HEK293 (cell line): ENCODE results near the gene PMEL.

ENCODE experiments used
- KLF10 ChIP-seq: fragments of 450-650 bp; IDR thresholded peaks from 2 replicates; pipeline ENCODE4 v1.5.1; 2018; ENCODE audit warnings: missing biosample characterization, mild to moderate bottlenecking, missing genetic modification characterization
- PRDM1 ChIP-seq: fragments of 450-650 bp; formaldehyde crosslinking; IDR thresholded peaks from 2 replicates; pipeline ENCODE4; 2016; ENCODE audit warnings: missing biosample characterization, missing genetic modification characterization
- SCRT1 ChIP-seq: fragments of 450-650 bp; formaldehyde crosslinking; IDR thresholded peaks from 2 replicates; pipeline ENCODE4 v1.5.1; 2016; ENCODE audit warnings: missing biosample characterization, missing genetic modification characterization, borderline replicate concordance
- SP2 ChIP-seq: fragments of 450-650 bp; formaldehyde crosslinking; IDR thresholded peaks from 2 replicates; pipeline ENCODE4 v1.5.1; 2016; ENCODE audit warnings: missing biosample characterization, missing genetic modification characterization
- ZBTB20 ChIP-seq: fragments of 450-650 bp; formaldehyde crosslinking; IDR thresholded peaks from 2 replicates; pipeline ENCODE4 v1.5.1; 2016; ENCODE audit warnings: missing biosample characterization, missing genetic modification characterization
- ZBTB48 ChIP-seq: fragments of 450-650 bp; formaldehyde crosslinking; IDR thresholded peaks from 2 replicates; pipeline ENCODE4 v1.5.1; 2016; ENCODE audit warnings: missing biosample characterization, missing genetic modification characterization
- ZNF132 ChIP-seq: fragments of 450-650 bp; formaldehyde crosslinking; IDR thresholded peaks from 2 replicates; pipeline ENCODE4 v1.5.1; 2017; ENCODE audit warnings: missing biosample characterization, missing genetic modification characterization, borderline replicate concordance
- ZNF221 ChIP-seq: fragments of 450-650 bp; formaldehyde crosslinking; IDR thresholded peaks from 2 replicates; pipeline ENCODE4 v1.5.1; 2017; ENCODE audit warnings: missing biosample characterization, missing genetic modification characterization, borderline replicate concordance
- ZNF223 ChIP-seq: fragments of 450-650 bp; formaldehyde crosslinking; IDR thresholded peaks from 2 replicates; pipeline ENCODE4 v1.5.1; 2016; ENCODE audit warnings: missing biosample characterization, missing genetic modification characterization
- ZNF302 ChIP-seq: fragments of 450-650 bp; formaldehyde crosslinking; IDR thresholded peaks from 2 replicates; pipeline ENCODE4 v1.5.1; 2016; ENCODE audit warnings: missing biosample characterization, missing genetic modification characterization, low read depth
- ZNF530 ChIP-seq: fragments of 450-650 bp; formaldehyde crosslinking; IDR thresholded peaks from 2 replicates; pipeline ENCODE4 v1.5.1; 2016; ENCODE audit warnings: low read depth, missing biosample characterization, missing genetic modification characterization
- ZNF544 ChIP-seq: fragments of 450-650 bp; formaldehyde crosslinking; IDR thresholded peaks from 2 replicates; pipeline ENCODE4 v1.5.0; 2017; ENCODE audit warnings: missing biosample characterization, missing genetic modification characterization
- ZNF571 ChIP-seq: fragments of 450-650 bp; formaldehyde crosslinking; IDR thresholded peaks from 2 replicates; pipeline ENCODE4 v1.5.0; 2017; ENCODE audit warnings: missing biosample characterization, missing genetic modification characterization
- ZNF585B ChIP-seq: fragments of 450-650 bp; formaldehyde crosslinking; IDR thresholded peaks from 2 replicates; pipeline ENCODE4 v1.5.1; 2016; ENCODE audit warnings: missing biosample characterization, missing genetic modification characterization
- ZNF596 ChIP-seq: fragments of 450-650 bp; IDR thresholded peaks from 2 replicates; pipeline ENCODE4 v1.5.0; 2018; ENCODE audit warnings: missing biosample characterization, mild to moderate bottlenecking, missing genetic modification characterization, moderate library complexity
- ZNF76 ChIP-seq: fragments of 450-650 bp; formaldehyde crosslinking; IDR thresholded peaks from 2 replicates; pipeline ENCODE4; 2016; ENCODE audit warnings: low read depth, missing biosample characterization, missing genetic modification characterization, borderline replicate concordance
- TF ChIP-seq, protein P1 (sequence below): fragments of 450-650 bp; formaldehyde crosslinking; IDR thresholded peaks from 2 replicates; pipeline ENCODE4 v1.5.1; 2016; ENCODE audit warnings: missing biosample characterization, missing genetic modification characterization
- TF ChIP-seq, protein P2 (sequence below): fragments of 450-650 bp; formaldehyde crosslinking; conservative IDR thresholded peaks from 2 replicates; pipeline ENCODE4 v1.5.1; 2016; ENCODE audit warnings: low read depth, missing biosample characterization, missing genetic modification characterization
- TF ChIP-seq, protein P3 (sequence below): fragments of 450-650 bp; formaldehyde crosslinking; optimal IDR thresholded peaks from 2 replicates; pipeline ENCODE3; 2016; ENCODE audit warnings: missing biosample characterization, mild to moderate bottlenecking, missing genetic modification characterization
- TF ChIP-seq, protein P4 (sequence below): fragments of 450-650 bp; formaldehyde crosslinking; IDR thresholded peaks from 2 replicates; pipeline ENCODE4 v1.5.1; 2016; ENCODE audit warnings: missing biosample characterization, missing genetic modification characterization
- TF ChIP-seq, protein P5 (sequence below): fragments of 450-650 bp; formaldehyde crosslinking; IDR thresholded peaks from 2 replicates; pipeline ENCODE4 v1.5.1; 2016; ENCODE audit warnings: missing biosample characterization, missing genetic modification characterization, borderline replicate concordance

PMEL gene

DNA sequence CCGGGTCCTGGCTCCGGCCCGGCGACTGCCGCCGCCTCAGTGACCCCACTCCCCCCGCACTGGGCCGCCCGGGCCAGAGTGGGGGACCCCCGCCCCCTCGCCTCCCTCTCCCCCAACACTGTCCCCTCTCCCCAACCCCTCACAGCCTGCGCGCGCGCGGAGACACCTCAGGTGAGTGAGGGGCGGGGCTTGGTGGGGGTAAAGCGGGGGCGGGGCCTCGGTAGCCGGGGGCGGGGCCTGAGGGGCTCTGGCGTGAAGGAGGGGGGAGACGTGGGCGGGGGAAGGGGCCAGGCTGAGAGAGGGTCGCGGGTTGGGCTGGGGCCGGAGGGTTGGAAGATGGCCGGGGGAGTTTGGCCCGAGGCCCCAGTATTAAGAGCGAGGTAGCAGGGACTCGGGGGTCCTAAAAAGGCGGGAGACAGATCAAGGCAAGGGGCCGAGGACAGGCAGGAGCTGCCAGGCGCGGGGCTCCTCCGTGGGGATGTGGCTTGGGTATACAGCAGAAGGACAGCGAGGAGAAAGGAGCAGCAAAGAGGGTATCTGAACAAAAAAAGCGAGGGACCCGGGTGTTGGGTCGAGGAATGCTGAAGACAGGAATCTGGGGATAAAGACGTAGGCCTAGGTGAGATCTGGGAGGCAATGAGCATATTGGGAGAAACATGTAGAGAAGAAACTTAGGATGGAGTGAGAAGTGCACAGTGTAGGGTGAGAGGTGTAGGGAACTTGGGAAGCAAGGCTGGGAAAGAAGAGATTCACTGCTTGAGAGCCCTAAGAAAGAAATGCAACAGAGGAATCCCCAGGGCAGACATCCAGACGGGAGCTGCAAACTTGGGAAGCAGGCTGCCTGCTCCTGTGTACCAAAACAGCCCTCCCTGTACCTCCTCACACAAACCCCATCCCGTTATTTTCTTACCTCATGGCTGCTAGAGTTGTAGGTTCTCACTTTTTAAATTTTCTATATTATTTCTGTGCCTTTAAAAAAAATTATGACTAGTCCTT is 42.0 kb upstream of the PMEL start (continued):
- TF ChIP-seq, protein P1, sequence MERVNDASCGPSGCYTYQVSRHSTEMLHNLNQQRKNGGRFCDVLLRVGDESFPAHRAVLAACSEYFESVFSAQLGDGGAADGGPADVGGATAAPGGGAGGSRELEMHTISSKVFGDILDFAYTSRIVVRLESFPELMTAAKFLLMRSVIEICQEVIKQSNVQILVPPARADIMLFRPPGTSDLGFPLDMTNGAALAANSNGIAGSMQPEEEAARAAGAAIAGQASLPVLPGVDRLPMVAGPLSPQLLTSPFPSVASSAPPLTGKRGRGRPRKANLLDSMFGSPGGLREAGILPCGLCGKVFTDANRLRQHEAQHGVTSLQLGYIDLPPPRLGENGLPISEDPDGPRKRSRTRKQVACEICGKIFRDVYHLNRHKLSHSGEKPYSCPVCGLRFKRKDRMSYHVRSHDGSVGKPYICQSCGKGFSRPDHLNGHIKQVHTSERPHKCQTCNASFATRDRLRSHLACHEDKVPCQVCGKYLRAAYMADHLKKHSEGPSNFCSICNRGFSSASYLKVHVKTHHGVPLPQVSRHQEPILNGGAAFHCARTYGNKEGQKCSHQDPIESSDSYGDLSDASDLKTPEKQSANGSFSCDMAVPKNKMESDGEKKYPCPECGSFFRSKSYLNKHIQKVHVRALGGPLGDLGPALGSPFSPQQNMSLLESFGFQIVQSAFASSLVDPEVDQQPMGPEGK: 0 out of 2 replicates have a peak, but pooled peaks have one; percentile 10
- TF ChIP-seq, protein P2, sequence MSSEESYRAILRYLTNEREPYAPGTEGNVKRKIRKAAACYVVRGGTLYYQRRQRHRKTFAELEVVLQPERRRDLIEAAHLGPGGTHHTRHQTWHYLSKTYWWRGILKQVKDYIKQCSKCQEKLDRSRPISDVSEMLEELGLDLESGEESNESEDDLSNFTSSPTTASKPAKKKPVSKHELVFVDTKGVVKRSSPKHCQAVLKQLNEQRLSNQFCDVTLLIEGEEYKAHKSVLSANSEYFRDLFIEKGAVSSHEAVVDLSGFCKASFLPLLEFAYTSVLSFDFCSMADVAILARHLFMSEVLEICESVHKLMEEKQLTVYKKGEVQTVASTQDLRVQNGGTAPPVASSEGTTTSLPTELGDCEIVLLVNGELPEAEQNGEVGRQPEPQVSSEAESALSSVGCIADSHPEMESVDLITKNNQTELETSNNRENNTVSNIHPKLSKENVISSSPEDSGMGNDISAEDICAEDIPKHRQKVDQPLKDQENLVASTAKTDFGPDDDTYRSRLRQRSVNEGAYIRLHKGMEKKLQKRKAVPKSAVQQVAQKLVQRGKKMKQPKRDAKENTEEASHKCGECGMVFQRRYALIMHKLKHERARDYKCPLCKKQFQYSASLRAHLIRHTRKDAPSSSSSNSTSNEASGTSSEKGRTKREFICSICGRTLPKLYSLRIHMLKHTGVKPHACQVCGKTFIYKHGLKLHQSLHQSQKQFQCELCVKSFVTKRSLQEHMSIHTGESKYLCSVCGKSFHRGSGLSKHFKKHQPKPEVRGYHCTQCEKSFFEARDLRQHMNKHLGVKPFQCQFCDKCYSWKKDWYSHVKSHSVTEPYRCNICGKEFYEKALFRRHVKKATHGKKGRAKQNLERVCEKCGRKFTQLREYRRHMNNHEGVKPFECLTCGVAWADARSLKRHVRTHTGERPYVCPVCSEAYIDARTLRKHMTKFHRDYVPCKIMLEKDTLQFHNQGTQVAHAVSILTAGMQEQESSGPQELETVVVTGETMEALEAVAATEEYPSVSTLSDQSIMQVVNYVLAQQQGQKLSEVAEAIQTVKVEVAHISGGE: 0 out of 2 replicates have a peak, but pooled peaks have one; percentile 10
- TF ChIP-seq ZNF221 (tag by site-specific recombination) (no peak), ZNF596 (no peak), ZNF571 (tag by site-specific recombination) (no peak), ZBTB20 (tag by site-specific recombination) (peak; percentile 50; the same call in 1 of the 2 replicates), ZNF302 (tag by site-specific recombination) (no peak), ZNF585B (tag by site-specific recombination) (no peak), ZNF544 (tag by site-specific recombination) (no peak), SCRT1 (tag by site-specific recombination) (no peak), ZNF132 (tag by site-specific recombination) (no peak), ZBTB48 (peak; percentile 86), SP2 (tag by site-specific recombination) (peak; percentile 11; the same call in 1 of the 2 replicates), ZNF76 (tag by site-specific recombination) (peak; percentile 66), ZNF223 (tag by site-specific recombination) (no peak), PRDM1 (tag by site-specific recombination) (peak; percentile 82), ZNF530 (tag by site-specific recombination) (no peak), KLF10 (tag by site-specific recombination) (no peak)
- TF ChIP-seq, protein P3, sequence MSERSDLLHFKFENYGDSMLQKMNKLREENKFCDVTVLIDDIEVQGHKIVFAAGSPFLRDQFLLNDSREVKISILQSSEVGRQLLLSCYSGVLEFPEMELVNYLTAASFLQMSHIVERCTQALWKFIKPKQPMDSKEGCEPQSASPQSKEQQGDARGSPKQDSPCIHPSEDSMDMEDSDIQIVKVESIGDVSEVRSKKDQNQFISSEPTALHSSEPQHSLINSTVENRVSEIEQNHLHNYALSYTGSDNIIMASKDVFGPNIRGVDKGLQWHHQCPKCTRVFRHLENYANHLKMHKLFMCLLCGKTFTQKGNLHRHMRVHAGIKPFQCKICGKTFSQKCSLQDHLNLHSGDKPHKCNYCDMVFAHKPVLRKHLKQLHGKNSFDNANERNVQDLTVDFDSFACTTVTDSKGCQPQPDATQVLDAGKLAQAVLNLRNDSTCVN (tag by site-specific recombination): peak; percentile 22
- TF ChIP-seq, protein P4, sequence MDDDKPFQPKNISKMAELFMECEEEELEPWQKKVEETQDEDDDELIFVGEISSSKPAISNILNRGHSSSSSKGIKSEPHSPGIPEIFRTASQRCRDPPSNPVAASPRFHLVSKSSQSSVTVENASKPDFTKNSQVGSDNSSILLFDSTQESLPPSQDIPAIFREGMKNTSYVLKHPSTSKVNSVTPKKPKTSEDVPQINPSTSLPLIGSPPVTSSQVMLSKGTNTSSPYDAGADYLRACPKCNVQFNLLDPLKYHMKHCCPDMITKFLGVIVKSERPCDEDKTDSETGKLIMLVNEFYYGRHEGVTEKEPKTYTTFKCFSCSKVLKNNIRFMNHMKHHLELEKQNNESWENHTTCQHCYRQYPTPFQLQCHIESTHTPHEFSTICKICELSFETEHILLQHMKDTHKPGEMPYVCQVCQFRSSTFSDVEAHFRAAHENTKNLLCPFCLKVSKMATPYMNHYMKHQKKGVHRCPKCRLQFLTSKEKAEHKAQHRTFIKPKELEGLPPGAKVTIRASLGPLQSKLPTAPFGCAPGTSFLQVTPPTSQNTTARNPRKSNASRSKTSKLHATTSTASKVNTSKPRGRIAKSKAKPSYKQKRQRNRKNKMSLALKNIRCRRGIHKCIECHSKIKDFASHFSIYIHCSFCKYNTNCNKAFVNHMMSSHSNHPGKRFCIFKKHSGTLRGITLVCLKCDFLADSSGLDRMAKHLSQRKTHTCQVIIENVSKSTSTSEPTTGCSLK (tag by site-specific recombination): no peak
- TF ChIP-seq, protein P5, sequence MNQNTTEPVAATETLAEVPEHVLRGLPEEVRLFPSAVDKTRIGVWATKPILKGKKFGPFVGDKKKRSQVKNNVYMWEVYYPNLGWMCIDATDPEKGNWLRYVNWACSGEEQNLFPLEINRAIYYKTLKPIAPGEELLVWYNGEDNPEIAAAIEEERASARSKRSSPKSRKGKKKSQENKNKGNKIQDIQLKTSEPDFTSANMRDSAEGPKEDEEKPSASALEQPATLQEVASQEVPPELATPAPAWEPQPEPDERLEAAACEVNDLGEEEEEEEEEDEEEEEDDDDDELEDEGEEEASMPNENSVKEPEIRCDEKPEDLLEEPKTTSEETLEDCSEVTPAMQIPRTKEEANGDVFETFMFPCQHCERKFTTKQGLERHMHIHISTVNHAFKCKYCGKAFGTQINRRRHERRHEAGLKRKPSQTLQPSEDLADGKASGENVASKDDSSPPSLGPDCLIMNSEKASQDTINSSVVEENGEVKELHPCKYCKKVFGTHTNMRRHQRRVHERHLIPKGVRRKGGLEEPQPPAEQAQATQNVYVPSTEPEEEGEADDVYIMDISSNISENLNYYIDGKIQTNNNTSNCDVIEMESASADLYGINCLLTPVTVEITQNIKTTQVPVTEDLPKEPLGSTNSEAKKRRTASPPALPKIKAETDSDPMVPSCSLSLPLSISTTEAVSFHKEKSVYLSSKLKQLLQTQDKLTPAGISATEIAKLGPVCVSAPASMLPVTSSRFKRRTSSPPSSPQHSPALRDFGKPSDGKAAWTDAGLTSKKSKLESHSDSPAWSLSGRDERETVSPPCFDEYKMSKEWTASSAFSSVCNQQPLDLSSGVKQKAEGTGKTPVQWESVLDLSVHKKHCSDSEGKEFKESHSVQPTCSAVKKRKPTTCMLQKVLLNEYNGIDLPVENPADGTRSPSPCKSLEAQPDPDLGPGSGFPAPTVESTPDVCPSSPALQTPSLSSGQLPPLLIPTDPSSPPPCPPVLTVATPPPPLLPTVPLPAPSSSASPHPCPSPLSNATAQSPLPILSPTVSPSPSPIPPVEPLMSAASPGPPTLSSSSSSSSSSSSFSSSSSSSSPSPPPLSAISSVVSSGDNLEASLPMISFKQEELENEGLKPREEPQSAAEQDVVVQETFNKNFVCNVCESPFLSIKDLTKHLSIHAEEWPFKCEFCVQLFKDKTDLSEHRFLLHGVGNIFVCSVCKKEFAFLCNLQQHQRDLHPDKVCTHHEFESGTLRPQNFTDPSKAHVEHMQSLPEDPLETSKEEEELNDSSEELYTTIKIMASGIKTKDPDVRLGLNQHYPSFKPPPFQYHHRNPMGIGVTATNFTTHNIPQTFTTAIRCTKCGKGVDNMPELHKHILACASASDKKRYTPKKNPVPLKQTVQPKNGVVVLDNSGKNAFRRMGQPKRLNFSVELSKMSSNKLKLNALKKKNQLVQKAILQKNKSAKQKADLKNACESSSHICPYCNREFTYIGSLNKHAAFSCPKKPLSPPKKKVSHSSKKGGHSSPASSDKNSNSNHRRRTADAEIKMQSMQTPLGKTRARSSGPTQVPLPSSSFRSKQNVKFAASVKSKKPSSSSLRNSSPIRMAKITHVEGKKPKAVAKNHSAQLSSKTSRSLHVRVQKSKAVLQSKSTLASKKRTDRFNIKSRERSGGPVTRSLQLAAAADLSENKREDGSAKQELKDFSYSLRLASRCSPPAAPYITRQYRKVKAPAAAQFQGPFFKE (tag by site-specific recombination): no peak
